ENCODE data around the gene C2. TPM values are rescaled to one million over a fixed set of nuclear protein-coding genes. Genes with fewer than 3 reads are reported as not detected.

Gene C2
- total and polyA plus RNA-seq, 4 experiments from 2014 or later = 2.1 to 3.2 TPM; not detected in 2

GRCh38 chr6:31940256-31940664 lies 12.7 kb downstream of the C2 start:
- no peaks in the 10 kb centered on the region for H3K36me3 Mint-ChIP-seq
- POLR2A ChIA-PET (ENCODE audit: partially characterized antibody) = interaction anchor here (0.6 kb wide), 1 partner anchor 1026 kb away, joined by 3 read pairs; the partner anchor contains the start of gene VARS2
- CTCF ChIA-PET (ENCODE audit: partially characterized antibody) = no interaction called here
- Histone ChIP-seq H3K4me1 (ENCODE audit: insufficient read depth, low read length) (no peaks in the 10 kb centered on the region), H3K27ac (ENCODE audit: low read depth, low read length) (no peak overlapping the region), H3K27me3 (ENCODE audit: insufficient read depth, low read length) (no peaks in the 10 kb centered on the region), H3K9me3 (ENCODE audit: control insufficient read depth in 1 of 2, low read length in 2 of 2) (no peaks in the 10 kb centered on the region), H3K36me3 (ENCODE audit: insufficient read depth, low read length) (no peaks in the 10 kb centered on the region), H3K4me3 (ENCODE audit: low read length in 2 of 2) (no peak overlapping the region)
- intact Hi-C loops (cut with micrococcal nuclease) = no loop called here
- DNase-seq = no peak
- no peak overlapping the region for H3K27ac Mint-ChIP-seq
- H3K9me3 Mint-ChIP-seq = peaks cover 0 to 2% (median 0%) of the 10 kb centered on the region in 8 donors
- H3K4me1 Mint-ChIP-seq = no peaks in the 10 kb centered on the region
- no peak overlapping the region for H3K4me3 Mint-ChIP-seq
- H3K27me3 Mint-ChIP-seq = peaks cover 8 to 22% of the 10 kb centered on the region in 2 donors

DNA sequence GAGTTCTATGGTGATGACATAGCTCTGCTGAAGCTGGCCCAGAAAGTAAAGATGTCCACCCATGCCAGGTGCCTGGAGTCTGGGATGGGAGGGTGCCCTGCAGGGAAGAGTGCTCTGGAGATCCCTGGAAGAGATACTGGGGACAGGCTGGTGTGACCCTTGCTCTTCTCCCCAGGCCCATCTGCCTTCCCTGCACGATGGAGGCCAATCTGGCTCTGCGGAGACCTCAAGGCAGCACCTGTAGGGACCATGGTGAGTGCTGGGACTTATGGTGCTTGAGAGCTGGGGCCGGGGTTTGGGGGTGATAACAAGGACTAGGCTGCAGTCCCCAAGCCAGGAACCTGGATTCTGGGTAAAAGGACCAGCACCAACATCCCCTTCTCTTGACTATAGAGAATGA lies 16.2 kb downstream of the C2 start:
- H3K4me3 Mint-ChIP-seq = no peak overlapping the region
- no peak overlapping the region for H3K27ac ChIP-seq (ENCODE audit: low read depth, low read length)
- intact Hi-C loops (cut with micrococcal nuclease) = no loop called here
- POLR2A ChIA-PET (ENCODE audit: partially characterized antibody) = no interaction called here
- no peak overlapping the region for H3K4me3 ChIP-seq (ENCODE audit: low read length in 2 of 2)
- H3K27ac Mint-ChIP-seq = no peak overlapping the region
- peaks cover 11 to 23% of the 10 kb centered on the region in 2 donors for H3K27me3 Mint-ChIP-seq
- H3K36me3 Mint-ChIP-seq = no peaks in the 10 kb centered on the region
- no peaks in the 10 kb centered on the region for H3K27me3 ChIP-seq (ENCODE audit: insufficient read depth, low read length)
- H3K4me1 ChIP-seq (ENCODE audit: insufficient read depth, low read length) = no peaks in the 10 kb centered on the region
- CTCF ChIA-PET (ENCODE audit: partially characterized antibody) = interaction anchor here (2.9 kb wide), 1 partner anchor 8 kb away, joined by 13 read pairs; no protein-coding TSS in a partner anchor
- no peaks in the 10 kb centered on the region for H3K9me3 ChIP-seq (ENCODE audit: control insufficient read depth in 1 of 2, low read length in 2 of 2)
- no peak for DNase-seq
- no peaks in the 10 kb centered on the region for H3K4me1 Mint-ChIP-seq
- peaks cover 0 to 2% (median 0%) of the 10 kb centered on the region in 8 donors for H3K9me3 Mint-ChIP-seq
- no peaks in the 10 kb centered on the region for H3K36me3 ChIP-seq (ENCODE audit: insufficient read depth, low read length)

DNA sequence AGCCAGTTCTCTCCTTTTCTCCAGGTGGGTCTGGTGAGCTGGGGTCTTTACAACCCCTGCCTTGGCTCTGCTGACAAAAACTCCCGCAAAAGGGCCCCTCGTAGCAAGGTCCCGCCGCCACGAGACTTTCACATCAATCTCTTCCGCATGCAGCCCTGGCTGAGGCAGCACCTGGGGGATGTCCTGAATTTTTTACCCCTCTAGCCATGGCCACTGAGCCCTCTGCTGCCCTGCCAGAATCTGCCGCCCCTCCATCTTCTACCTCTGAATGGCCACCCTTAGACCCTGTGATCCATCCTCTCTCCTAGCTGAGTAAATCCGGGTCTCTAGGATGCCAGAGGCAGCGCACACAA lies 17.6 kb downstream of the C2 start:
- intact Hi-C loops (cut with micrococcal nuclease) = no loop called here

GRCh38 chr6:31945507-31946369 lies 18.2 kb downstream of the C2 start, which contains the start of gene CFB:
Gene CFB, plus strand, starts transcription at chr6:31946095. Its CDS starts 127 bp downstream, at chr6:31946222.
- DNase-seq = no peak
- Mint-ChIP-seq H3K4me3 (no peak within 1 kb of the TSS), H3K27me3 (peaks cover 11 to 21% of the 10 kb centered on the region in 2 donors), H3K27ac (peak within 1 kb of the TSS in 2 of 7 donors; percentile 24 to 54), H3K4me1 (no peaks in the 10 kb centered on the region), H3K9me3 (peaks cover 0 to 2% (median 0%) of the 10 kb centered on the region in 8 donors), H3K36me3 (no peaks in the 10 kb centered on the region)
- ChIA-PET CTCF (ENCODE audit: partially characterized antibody) (interaction anchor here (0.6 kb wide), 1 partner anchor 48 kb away, joined by 5 read pairs; the partner anchor contains the start of gene EHMT2), POLR2A (ENCODE audit: partially characterized antibody) (no interaction called here)
- Histone ChIP-seq H3K9me3 (ENCODE audit: control insufficient read depth in 1 of 2, low read length in 2 of 2) (no peaks in the 10 kb centered on the region), H3K27ac (ENCODE audit: low read depth, low read length) (no peak within 1 kb of the TSS), H3K27me3 (ENCODE audit: insufficient read depth, low read length) (no peaks in the 10 kb centered on the region), H3K4me1 (ENCODE audit: insufficient read depth, low read length) (no peaks in the 10 kb centered on the region), H3K36me3 (ENCODE audit: insufficient read depth, low read length) (no peaks in the 10 kb centered on the region), H3K4me3 (ENCODE audit: low read length in 2 of 2) (no peak within 1 kb of the TSS)
- intact Hi-C loops (cut with micrococcal nuclease) = no loop called here

More for the DNA sequence above, 17.6 kb downstream of the C2 start:
- Histone ChIP-seq H3K36me3 (ENCODE audit: insufficient read depth, low read length) (no peaks in the 10 kb centered on the region), H3K27ac (ENCODE audit: low read depth, low read length) (no peak overlapping the region), H3K27me3 (ENCODE audit: insufficient read depth, low read length) (no peaks in the 10 kb centered on the region), H3K4me3 (ENCODE audit: low read length in 2 of 2) (no peak overlapping the region), H3K9me3 (ENCODE audit: control insufficient read depth in 1 of 2, low read length in 2 of 2) (no peaks in the 10 kb centered on the region), H3K4me1 (ENCODE audit: insufficient read depth, low read length) (no peaks in the 10 kb centered on the region)
- Mint-ChIP-seq H3K36me3 (no peaks in the 10 kb centered on the region), H3K4me3 (no peak overlapping the region), H3K27me3 (peaks cover 11 to 23% of the 10 kb centered on the region in 2 donors), H3K9me3 (peaks cover 0 to 2% (median 0%) of the 10 kb centered on the region in 8 donors), H3K27ac (peak overlapping the region in 1 of 7 donors; percentile 37), H3K4me1 (no peaks in the 10 kb centered on the region)
- ChIA-PET POLR2A (ENCODE audit: partially characterized antibody) (no interaction called here), CTCF (ENCODE audit: partially characterized antibody) (no interaction called here)
- DNase-seq = no peak

DNA sequence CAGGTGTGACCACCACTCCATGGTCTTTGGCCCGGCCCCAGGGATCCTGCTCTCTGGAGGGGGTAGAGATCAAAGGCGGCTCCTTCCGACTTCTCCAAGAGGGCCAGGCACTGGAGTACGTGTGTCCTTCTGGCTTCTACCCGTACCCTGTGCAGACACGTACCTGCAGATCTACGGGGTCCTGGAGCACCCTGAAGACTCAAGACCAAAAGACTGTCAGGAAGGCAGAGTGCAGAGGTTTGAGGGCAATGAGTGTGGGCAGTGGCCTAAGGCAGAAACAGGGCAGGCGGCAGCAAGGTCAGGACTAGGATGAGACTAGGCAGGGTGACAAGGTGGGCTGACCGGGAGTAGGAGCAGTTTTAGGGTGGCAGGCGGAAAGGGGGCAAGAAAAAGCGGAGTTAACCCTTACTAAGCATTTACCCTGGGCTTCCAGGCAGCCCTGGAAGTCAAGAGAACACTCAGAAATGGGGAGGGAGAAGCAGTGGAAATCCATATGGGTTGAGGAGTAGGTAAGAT lies 18.9 kb downstream of the C2 start:
- H3K27me3 Mint-ChIP-seq = peaks cover 11 to 21% of the 10 kb centered on the region in 2 donors
- Histone ChIP-seq H3K4me1 (ENCODE audit: insufficient read depth, low read length) (no peaks in the 10 kb centered on the region), H3K27ac (ENCODE audit: low read depth, low read length) (no peak overlapping the region), H3K4me3 (ENCODE audit: low read length in 2 of 2) (no peak overlapping the region), H3K36me3 (ENCODE audit: insufficient read depth, low read length) (no peaks in the 10 kb centered on the region), H3K27me3 (ENCODE audit: insufficient read depth, low read length) (no peaks in the 10 kb centered on the region), H3K9me3 (ENCODE audit: control insufficient read depth in 1 of 2, low read length in 2 of 2) (no peaks in the 10 kb centered on the region)
- H3K4me1 Mint-ChIP-seq = no peaks in the 10 kb centered on the region
- POLR2A ChIA-PET (ENCODE audit: partially characterized antibody) = no interaction called here
- no peak for DNase-seq
- H3K36me3 Mint-ChIP-seq = peaks cover 0 to 4% of the 10 kb centered on the region in 2 donors
- CTCF ChIA-PET (ENCODE audit: partially characterized antibody) = no interaction called here
- H3K9me3 Mint-ChIP-seq = peaks cover 0 to 2% (median 0%) of the 10 kb centered on the region in 8 donors
- intact Hi-C loops (cut with micrococcal nuclease) = no loop called here
- H3K27ac Mint-ChIP-seq = peak overlapping the region in 1 of 7 donors; percentile 54
- no peak overlapping the region for H3K4me3 Mint-ChIP-seq

DNA sequence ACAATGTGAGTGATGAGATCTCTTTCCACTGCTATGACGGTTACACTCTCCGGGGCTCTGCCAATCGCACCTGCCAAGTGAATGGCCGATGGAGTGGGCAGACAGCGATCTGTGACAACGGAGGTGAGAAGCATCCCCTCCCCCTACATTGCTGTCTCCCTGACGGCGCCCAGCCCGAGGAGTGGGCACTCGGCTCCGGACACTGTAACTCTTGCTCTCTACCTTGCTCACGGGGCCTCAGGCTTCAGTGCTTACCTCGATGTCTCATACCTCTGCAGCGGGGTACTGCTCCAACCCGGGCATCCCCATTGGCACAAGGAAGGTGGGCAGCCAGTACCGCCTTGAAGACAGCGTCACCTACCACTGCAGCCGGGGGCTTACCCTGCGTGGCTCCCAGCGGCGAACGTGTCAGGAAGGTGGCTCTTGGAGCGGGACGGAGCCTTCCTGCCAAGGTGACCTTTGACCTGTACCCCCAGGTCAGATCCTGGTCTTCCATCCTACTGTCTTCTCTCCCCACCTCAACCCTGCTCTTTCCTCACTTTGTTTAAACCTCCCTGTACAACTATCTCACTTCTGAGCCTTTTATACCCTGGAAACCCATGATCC lies 19.7 kb downstream of the C2 start:
- Histone ChIP-seq H3K9me3 (ENCODE audit: control insufficient read depth in 1 of 2, low read length in 2 of 2) (no peaks in the 10 kb centered on the region), H3K27ac (ENCODE audit: low read depth, low read length) (no peak overlapping the region), H3K27me3 (ENCODE audit: insufficient read depth, low read length) (no peaks in the 10 kb centered on the region), H3K36me3 (ENCODE audit: insufficient read depth, low read length) (peaks cover 3% of the 10 kb centered on the region), H3K4me1 (ENCODE audit: insufficient read depth, low read length) (no peaks in the 10 kb centered on the region), H3K4me3 (ENCODE audit: low read length in 2 of 2) (no peak overlapping the region)
- peaks cover 0 to 4% of the 10 kb centered on the region in 2 donors for H3K36me3 Mint-ChIP-seq
- H3K27me3 Mint-ChIP-seq = peaks cover 11 to 18% of the 10 kb centered on the region in 2 donors
- no peaks in the 10 kb centered on the region for H3K4me1 Mint-ChIP-seq
- H3K9me3 Mint-ChIP-seq = peaks cover 0 to 2% (median 0%) of the 10 kb centered on the region in 8 donors
- CTCF ChIA-PET (ENCODE audit: partially characterized antibody) = no interaction called here
- H3K4me3 Mint-ChIP-seq = no peak overlapping the region
- H3K27ac Mint-ChIP-seq = peak overlapping the region in 1 of 7 donors; percentile 42
- POLR2A ChIA-PET (ENCODE audit: partially characterized antibody) = no interaction called here
- intact Hi-C loops (cut with micrococcal nuclease) = no loop called here
- no peak for DNase-seq

DNA sequence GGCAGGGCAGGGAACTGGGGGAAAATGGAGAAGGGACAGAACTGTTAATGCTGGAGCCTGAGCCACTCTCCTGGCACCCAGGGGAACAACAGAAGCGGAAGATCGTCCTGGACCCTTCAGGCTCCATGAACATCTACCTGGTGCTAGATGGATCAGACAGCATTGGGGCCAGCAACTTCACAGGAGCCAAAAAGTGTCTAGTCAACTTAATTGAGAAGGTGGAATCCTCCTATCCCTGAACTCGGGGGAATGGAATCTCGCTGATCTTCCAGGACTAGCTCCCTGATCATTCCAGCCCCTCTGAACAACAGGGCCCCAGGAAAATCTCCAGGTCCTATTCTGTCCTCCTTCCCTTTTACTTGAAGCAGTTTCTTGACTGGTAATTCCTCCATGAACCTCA lies 20.3 kb downstream of the C2 start:
- peaks cover 11 to 12% of the 10 kb centered on the region in 2 donors for H3K27me3 Mint-ChIP-seq
- no peak for DNase-seq
- H3K36me3 Mint-ChIP-seq = peaks cover 3 to 11% of the 10 kb centered on the region in 2 donors
- Histone ChIP-seq H3K27ac (ENCODE audit: low read depth, low read length) (no peak overlapping the region), H3K4me1 (ENCODE audit: insufficient read depth, low read length) (no peaks in the 10 kb centered on the region), H3K36me3 (ENCODE audit: insufficient read depth, low read length) (peaks cover 10% of the 10 kb centered on the region), H3K9me3 (ENCODE audit: control insufficient read depth in 1 of 2, low read length in 2 of 2) (no peaks in the 10 kb centered on the region), H3K27me3 (ENCODE audit: insufficient read depth, low read length) (no peaks in the 10 kb centered on the region), H3K4me3 (ENCODE audit: low read length in 2 of 2) (no peak overlapping the region)
- no peaks in the 10 kb centered on the region for H3K4me1 Mint-ChIP-seq
- ChIA-PET POLR2A (ENCODE audit: partially characterized antibody) (no interaction called here), CTCF (ENCODE audit: partially characterized antibody) (no interaction called here)
- no peak overlapping the region for H3K4me3 Mint-ChIP-seq
- no peak overlapping the region for H3K27ac Mint-ChIP-seq
- peaks cover 0 to 2% (median 0%) of the 10 kb centered on the region in 8 donors for H3K9me3 Mint-ChIP-seq
- intact Hi-C loops (cut with micrococcal nuclease) = no loop called here
